ENCODE results near the gene JARID2. TPM values are rescaled to one million over a fixed set of nuclear protein-coding genes. Genes with fewer than 3 reads are reported as not detected.
"Not testable (repeated sequence)": the region's sequence is repeated elsewhere in the genome, so short reads cannot be mapped to it uniquely, and the experiment has no call there.

Gene JARID2
- total RNA-seq, 2 experiments from 2014 or later: 28.4 to 29.7 TPM

DNA sequence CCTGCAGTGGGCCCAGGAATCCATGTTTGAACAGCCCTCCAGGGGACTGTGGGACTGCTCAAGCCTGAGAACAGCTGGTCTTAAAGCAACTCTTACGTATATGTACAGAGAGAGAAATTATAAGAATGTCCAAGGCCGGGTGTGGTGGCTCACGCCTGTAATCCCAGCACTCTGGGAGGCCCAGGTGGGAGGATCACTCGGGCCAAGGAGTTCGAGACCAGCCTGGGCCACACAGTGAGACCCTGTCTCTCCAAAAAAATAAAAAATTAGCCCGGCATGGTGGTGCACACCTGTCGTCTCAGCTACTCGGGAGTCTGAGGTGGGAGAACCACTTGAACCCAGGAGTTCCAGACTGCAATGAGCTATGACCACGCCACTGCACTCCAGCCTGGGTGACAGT lies 283.0 kb downstream of the JARID2 start:
- no peak overlapping the region for H3K4me3 Mint-ChIP-seq
- POLR2A ChIA-PET: no interaction called here
- no peak overlapping the region for H3K27ac Mint-ChIP-seq
- no peak for DNase-seq
- H3K36me3 Mint-ChIP-seq (ENCODE audit: low read depth): peaks cover 34% of the 10 kb centered on the region
- no peaks in the 10 kb centered on the region for H3K9me3 Mint-ChIP-seq
- H3K4me1 Mint-ChIP-seq: no peaks in the 10 kb centered on the region
- no peaks in the 10 kb centered on the region for H3K27me3 Mint-ChIP-seq
- CTCF ChIA-PET: no interaction called here

DNA sequence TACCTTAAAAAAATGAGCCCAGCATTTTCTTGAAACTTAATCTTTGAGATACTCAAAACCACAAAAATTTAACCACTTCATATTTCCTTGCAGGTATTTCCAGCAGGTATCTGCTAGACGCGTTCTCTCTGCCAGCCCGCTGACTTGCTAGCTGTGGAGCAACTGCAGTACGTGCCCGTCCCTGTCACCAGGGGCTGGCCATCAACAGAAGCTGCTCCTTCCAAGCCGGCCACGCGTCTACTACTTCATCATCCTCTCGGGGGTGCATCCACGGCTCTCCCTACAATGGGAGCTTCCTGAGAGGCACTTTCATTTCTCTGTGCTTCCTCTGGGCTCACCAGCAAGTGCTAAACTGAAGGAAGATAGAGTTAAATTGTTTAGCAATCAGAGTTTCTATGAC lies 284.5 kb downstream of the JARID2 start:
- Mint-ChIP-seq H3K27me3 (no peaks in the 10 kb centered on the region), H3K4me1 (no peaks in the 10 kb centered on the region), H3K27ac (no peak overlapping the region), H3K4me3 (no peak overlapping the region), H3K36me3 (ENCODE audit: low read depth) (peaks cover 26% of the 10 kb centered on the region), H3K9me3 (no peaks in the 10 kb centered on the region)
- DNase-seq: no peak
- ChIA-PET POLR2A (no interaction called here), CTCF (no interaction called here)

- CTCF ChIA-PET: no interaction called here
- H3K4me3 Mint-ChIP-seq: no peak overlapping the region
These were observed 286.1 kb downstream of the JARID2 start for GRCh38 chr6:15531973-15532372.

GRCh38 chr6:15533379-15534026 lies 287.6 kb downstream of the JARID2 start:
- Mint-ChIP-seq H3K36me3 (ENCODE audit: low read depth) (peaks cover 7% of the 10 kb centered on the region), H3K4me3 (no peak overlapping the region), H3K9me3 (no peaks in the 10 kb centered on the region), H3K27me3 (no peaks in the 10 kb centered on the region), H3K27ac (no peak overlapping the region), H3K4me1 (no peaks in the 10 kb centered on the region)
- CTCF ChIA-PET: interaction anchor here (0.6 kb wide), 1 partner anchor 13 kb away, joined by 5 read pairs; no protein-coding TSS in a partner anchor
- POLR2A ChIA-PET: interaction anchor here (0.6 kb wide), 1 partner anchor 53 kb away, joined by 3 read pairs; no protein-coding TSS in a partner anchor
- DNase-seq: no peak

More at GRCh38 chr6:15531973-15532372, 286.1 kb downstream of the JARID2 start:
- POLR2A ChIA-PET: no interaction called here
- Mint-ChIP-seq H3K27me3 (no peaks in the 10 kb centered on the region), H3K36me3 (ENCODE audit: low read depth) (peaks cover 17% of the 10 kb centered on the region), H3K27ac (no peak overlapping the region), H3K4me1 (no peaks in the 10 kb centered on the region), H3K9me3 (no peaks in the 10 kb centered on the region)
- DNase-seq: no peak

DNA sequence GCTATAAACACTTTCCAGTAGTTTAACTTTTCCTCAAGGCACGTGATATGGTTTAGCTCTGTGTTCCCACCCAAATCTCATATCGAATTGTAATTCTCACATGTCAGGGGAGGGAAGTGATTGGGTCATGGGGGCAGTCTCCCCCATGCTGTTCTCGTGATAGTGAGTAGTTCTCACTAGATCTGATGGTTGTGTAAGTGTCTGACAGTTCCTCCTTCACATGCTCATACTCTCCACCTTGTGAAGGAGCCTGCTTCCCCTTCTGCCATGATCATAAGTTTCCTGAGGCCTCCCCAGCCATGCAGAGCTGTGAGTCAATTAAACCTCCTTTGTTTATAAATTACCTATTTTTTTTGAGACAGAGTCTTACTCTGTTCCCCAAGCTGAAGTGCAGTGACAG lies 289.1 kb downstream of the JARID2 start:
- Mint-ChIP-seq H3K27ac (no peak overlapping the region), H3K4me1 (no peaks in the 10 kb centered on the region), H3K36me3 (ENCODE audit: low read depth) (peaks cover 7% of the 10 kb centered on the region), H3K4me3 (no peak overlapping the region), H3K9me3 (no peaks in the 10 kb centered on the region), H3K27me3 (no peaks in the 10 kb centered on the region)
- DNase-seq: no peak
- ChIA-PET CTCF (interaction anchor here (0.6 kb wide), 1 partner anchor 14 kb away, joined by 3 read pairs; no protein-coding TSS in a partner anchor), POLR2A (no interaction called here)

GRCh38 chr6:15535495-15536197 lies 289.8 kb downstream of the JARID2 start:
- CTCF ChIA-PET: no interaction called here
- no peaks in the 10 kb centered on the region for H3K4me1 Mint-ChIP-seq
- DNase-seq: no peak
- no peaks in the 10 kb centered on the region for H3K9me3 Mint-ChIP-seq
- POLR2A ChIA-PET: no interaction called here
- no peak overlapping the region for H3K27ac Mint-ChIP-seq
- no peaks in the 10 kb centered on the region for H3K27me3 Mint-ChIP-seq
- H3K4me3 Mint-ChIP-seq: no peak overlapping the region
- H3K36me3 Mint-ChIP-seq (ENCODE audit: low read depth): peaks cover 6% of the 10 kb centered on the region

DNA sequence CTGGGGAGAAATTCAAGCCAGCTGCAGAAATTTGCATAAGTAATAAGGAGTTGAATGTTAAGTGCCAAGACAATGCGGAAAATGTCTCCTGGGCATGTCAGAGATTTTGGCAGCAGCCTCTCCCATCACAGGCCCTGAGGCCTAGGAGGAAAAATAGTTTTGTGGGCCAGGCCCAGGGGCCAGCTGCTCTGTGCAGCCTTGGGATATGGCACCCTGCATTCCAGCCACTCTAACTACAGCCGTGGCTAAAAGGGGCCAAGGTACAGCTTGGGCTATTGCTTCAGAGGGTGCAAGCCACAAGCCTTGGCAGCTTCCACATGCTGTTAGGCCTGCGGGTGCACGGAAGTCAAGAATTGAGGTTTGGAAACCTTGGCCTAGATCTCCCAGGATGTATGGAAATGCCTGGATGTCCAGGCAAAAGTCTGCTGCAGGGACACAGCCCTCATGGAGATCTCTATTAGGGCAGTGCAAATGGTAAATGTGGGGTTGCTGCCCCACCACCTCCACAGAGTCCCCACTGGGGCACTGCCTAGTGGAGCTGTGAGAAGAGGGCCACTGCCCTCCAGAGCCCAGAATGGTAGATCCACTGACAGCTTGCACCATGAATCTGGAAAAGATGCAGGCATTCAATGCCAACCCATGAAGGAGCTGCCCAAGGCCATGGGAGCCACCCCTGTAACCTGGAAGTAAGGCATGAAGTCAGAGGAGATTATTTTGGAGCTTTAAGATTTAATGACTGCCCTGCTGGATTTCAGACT lies 290.5 kb downstream of the JARID2 start:
- Mint-ChIP-seq H3K27me3 (no peaks in the 10 kb centered on the region), H3K4me1 (no peaks in the 10 kb centered on the region), H3K27ac (no peak overlapping the region), H3K9me3 (no peaks in the 10 kb centered on the region), H3K4me3 (no peak overlapping the region), H3K36me3 (ENCODE audit: low read depth) (peaks cover 3% of the 10 kb centered on the region)
- ChIA-PET POLR2A (no interaction called here), CTCF (no interaction called here)
- no peak for DNase-seq

DNA sequence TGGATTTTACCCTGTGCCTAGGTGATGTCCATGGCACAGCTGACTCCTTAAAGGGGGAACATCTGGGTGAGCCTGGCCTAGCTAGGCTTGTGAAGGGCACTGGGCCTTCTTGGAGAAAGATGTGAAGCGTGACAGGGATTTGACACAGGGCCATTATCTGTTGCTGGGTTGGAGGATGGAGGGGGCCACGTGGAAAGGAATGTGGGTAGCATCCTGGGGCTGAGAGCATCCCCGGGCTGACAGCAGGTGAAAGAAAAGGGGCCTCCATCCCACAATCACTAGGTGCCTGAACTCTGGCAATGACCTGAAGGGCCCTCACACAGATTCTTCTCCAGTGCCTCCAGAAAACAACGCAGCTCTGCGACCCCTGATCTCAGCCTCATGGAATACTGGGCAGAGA lies 292.2 kb downstream of the JARID2 start:
- Mint-ChIP-seq H3K27ac (no peak overlapping the region), H3K4me3 (no peak overlapping the region), H3K4me1 (no peaks in the 10 kb centered on the region), H3K36me3 (ENCODE audit: low read depth) (no peaks in the 10 kb centered on the region), H3K9me3 (no peaks in the 10 kb centered on the region), H3K27me3 (no peaks in the 10 kb centered on the region)
- ChIA-PET POLR2A (no interaction called here), CTCF (no interaction called here)
- DNase-seq: no peak

DNA sequence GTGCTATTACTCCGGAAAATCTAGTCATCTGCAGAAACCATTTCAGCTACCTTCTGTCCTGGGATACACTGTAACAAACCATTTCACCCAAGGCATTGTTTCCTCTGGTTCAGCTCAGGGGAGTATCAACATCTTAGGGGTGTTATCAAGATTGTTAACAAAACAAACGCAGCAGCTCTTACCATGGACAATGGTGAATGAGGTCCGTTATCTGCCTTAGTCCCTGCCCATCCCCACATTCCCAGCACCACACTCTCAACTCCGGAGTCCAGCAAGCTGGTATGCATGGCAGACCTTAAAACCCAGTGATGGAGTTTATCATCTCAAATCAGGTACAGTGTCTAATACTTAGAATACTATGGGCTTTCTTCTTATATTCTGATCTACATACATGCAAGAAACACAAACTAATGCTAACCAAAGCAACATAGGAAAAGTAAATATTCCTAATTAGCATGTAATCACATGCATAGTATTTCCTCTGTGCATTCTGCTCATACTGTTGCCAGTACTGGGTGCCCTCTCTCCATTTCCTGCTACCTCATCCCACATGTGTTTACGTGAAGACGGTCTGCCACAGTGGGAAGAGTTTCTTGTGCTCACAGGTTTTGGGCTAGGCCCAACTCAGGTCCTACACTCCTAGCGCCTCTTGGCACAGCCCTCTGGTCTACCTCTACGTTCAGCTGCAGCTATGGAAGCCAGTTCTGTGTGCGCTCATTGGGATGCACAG lies 293.1 kb downstream of the JARID2 start:
- H3K27me3 Mint-ChIP-seq: no peaks in the 10 kb centered on the region
- no peak for DNase-seq
- H3K27ac Mint-ChIP-seq: no peak overlapping the region
- H3K4me3 Mint-ChIP-seq: no peak overlapping the region
- peaks cover under 1% of the 10 kb centered on the region for H3K36me3 Mint-ChIP-seq (ENCODE audit: low read depth)
- no peaks in the 10 kb centered on the region for H3K9me3 Mint-ChIP-seq
- ChIA-PET CTCF (interaction anchor here (0.6 kb wide), 1 partner anchor 76 kb away, joined by 3 read pairs; no protein-coding TSS in a partner anchor), POLR2A (no interaction called here)
- H3K4me1 Mint-ChIP-seq: no peaks in the 10 kb centered on the region

GRCh38 chr6:15539722-15540270 lies 293.9 kb downstream of the JARID2 start:
- no peaks in the 10 kb centered on the region for H3K27me3 Mint-ChIP-seq
- no peaks in the 10 kb centered on the region for H3K4me1 Mint-ChIP-seq
- ChIA-PET POLR2A (no interaction called here), CTCF (no interaction called here)
- H3K27ac Mint-ChIP-seq: no peak overlapping the region
- DNase-seq: no peak
- H3K9me3 Mint-ChIP-seq: no peaks in the 10 kb centered on the region
- no peak overlapping the region for H3K4me3 Mint-ChIP-seq
- peaks cover 4% of the 10 kb centered on the region for H3K36me3 Mint-ChIP-seq (ENCODE audit: low read depth)

DNA sequence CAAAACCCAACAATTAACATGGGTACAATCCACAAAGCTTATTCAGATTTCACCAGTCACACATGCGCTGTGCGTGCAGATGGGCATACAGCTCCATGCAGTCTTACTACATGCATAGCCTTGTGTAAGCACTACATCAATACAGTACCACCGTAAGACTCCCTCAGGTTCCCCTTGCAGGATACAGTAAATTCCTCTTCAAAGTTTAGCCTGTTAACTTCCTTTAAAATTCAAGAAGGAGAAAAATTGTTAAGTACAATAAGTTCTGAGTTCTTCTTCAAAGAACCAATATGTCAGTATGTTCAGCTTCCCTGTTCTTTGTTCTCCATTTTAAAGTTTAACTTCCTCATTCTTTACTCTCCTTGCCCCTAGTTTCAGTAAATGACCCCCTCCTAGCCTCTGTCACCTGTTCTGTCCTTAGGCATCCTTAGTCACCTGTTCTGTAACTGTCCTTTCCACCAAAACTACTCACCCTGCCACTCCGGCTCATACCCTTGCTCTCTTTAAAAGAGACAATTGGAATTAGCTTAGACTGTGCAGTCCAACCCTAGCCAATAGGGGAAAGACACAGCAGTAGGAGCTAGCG lies 297.6 kb downstream of the JARID2 start:
- H3K27ac Mint-ChIP-seq; H3K9me3 Mint-ChIP-seq; H3K4me3 Mint-ChIP-seq; CTCF ChIA-PET; H3K36me3 Mint-ChIP-seq (ENCODE audit: low read depth); H3K4me1 Mint-ChIP-seq; POLR2A ChIA-PET; H3K27me3 Mint-ChIP-seq; DNase-seq: not testable (repeated sequence)

DNA sequence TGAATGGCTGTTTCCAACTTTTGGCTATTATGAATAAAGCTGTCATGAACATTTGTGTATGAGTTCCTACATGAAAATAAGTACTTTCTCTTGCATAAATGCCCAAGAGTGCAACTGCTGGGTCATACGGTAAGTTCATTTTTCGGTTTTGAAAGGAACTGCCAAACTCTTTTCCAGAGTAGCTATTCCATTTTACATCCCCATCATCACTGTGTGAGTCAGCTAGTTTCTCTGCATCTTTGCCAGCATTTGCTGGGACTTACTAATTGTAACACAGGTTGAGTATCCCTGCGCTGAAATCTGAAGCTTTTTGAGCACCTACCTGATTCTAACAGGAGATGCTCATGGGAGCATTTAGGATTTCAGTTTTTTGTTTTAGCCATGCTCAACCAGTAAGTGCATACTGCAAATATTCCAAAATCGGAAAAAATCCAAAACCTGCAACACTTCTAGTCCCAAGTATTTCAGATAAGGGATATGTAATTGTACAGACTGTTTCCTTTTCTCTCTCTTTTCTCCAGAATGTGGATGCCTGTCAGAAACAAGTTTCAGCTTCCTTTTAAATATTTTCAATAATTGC lies 298.5 kb downstream of the JARID2 start:
- no peak overlapping the region for H3K27ac Mint-ChIP-seq
- CTCF ChIA-PET: no interaction called here
- no peaks in the 10 kb centered on the region for H3K4me1 Mint-ChIP-seq
- no peaks in the 10 kb centered on the region for H3K27me3 Mint-ChIP-seq
- H3K4me3 Mint-ChIP-seq: no peak overlapping the region
- no peaks in the 10 kb centered on the region for H3K9me3 Mint-ChIP-seq
- POLR2A ChIA-PET: no interaction called here
- peaks cover 7% of the 10 kb centered on the region for H3K36me3 Mint-ChIP-seq (ENCODE audit: low read depth)
- no peak for DNase-seq

Measured in activated CD4-positive, alpha-beta memory T cell treated with anti-CD3 and anti-CD28 coated beads, Interleukin-2, amount 10 ng/mL, durations not matched to agents 7 days and 5 days (primary cell).